Measurements from ENCODE around the gene OSBP2.
"Not testable (repeated sequence)": the region's sequence is repeated elsewhere in the genome, so short reads cannot be mapped to it uniquely, and the experiment has no call there.

The OSBP2 gene

DNA sequence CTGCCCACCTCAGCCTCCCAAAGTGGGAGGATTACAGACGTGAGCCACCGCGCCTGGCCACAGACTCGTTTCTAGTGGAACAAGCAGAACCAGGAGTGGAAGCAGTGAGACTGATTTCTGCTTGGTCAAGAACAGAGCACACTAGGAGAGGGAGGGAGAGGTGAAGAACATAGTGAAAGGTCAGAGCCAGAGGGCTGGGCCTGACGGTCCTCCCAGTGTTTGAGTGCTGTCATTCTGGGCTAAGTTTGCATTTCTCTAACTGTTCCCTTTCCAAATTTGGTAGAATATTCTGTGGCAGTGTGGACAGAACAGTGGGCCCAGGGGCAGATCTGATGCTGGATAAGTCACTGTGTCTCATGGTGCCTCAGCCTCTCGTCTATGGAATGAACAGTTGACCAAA lies 55.2 kb downstream of the OSBP2 start:
- Mint-ChIP-seq H3K9me3 (peaks cover 6% of the 10 kb centered on the region in 2 donors), H3K27ac (no peak overlapping the region), H3K4me3 (no peak overlapping the region), H3K4me1 (peaks cover 2 to 6% of the 10 kb centered on the region in 2 donors), H3K27me3 (peaks cover 8 to 10% of the 10 kb centered on the region in 2 donors), H3K36me3 (peaks cover 0 to 6% of the 10 kb centered on the region in 2 donors)
- ATAC-seq (replicated peaks) = no peak
- no peak for DNase-seq

DNA sequence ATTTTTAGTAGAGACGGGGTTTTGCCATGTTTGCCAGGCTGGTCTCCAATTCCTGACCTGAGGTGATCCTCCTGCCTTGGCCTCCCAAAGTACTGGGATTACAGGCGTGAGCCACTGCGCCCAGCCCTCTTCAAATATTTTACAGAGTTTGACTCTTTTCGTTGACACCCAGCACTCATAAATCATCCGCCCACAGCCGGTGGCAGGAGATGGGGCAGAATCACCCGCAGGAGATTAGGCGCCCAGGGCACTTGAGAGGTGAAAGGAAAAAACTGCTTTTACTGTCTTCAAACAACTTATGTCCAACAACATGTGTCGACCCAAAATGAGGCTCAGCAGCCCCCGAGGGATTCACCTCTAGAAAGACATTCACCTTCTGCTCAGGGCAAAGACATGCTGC lies 56.9 kb downstream of the OSBP2 start:
- H3K36me3 Mint-ChIP-seq = peaks cover 0 to 6% of the 10 kb centered on the region in 2 donors
- H3K4me3 Mint-ChIP-seq = no peak overlapping the region
- no peak for DNase-seq
- peaks cover 10 to 14% of the 10 kb centered on the region in 2 donors for H3K27me3 Mint-ChIP-seq
- no peak for ATAC-seq (replicated peaks)
- peaks cover 6% of the 10 kb centered on the region in 2 donors for H3K9me3 Mint-ChIP-seq
- H3K27ac Mint-ChIP-seq = no peak overlapping the region
- H3K4me1 Mint-ChIP-seq = no peaks in the 10 kb centered on the region

DNA sequence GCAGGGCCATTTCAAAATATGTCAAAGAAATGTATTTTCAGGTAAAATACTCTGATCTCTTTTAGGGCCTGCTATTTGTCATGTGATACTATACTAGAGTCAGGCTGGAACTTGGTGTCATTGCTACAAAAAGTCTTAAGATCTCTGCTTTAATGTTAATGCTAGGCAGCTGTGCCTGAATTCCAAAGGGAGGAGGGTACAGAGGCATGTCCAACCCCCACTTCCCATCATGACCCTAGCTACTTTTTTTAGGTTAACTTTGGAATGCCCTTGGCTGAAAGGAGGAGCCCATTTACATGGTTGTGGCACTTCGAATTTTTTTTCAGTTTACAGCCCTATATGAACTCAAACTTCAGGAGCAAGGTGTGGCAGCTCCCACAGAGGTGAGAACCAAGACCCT lies 58.1 kb downstream of the OSBP2 start:
- H3K27ac Mint-ChIP-seq = no peak overlapping the region
- H3K9me3 Mint-ChIP-seq = peaks cover 6% of the 10 kb centered on the region in 2 donors
- no peaks in the 10 kb centered on the region for H3K4me1 Mint-ChIP-seq
- H3K4me3 Mint-ChIP-seq = no peak overlapping the region
- H3K27me3 Mint-ChIP-seq = peaks cover 17 to 18% of the 10 kb centered on the region in 2 donors
- H3K36me3 Mint-ChIP-seq = peaks cover 0 to 6% of the 10 kb centered on the region in 2 donors
- DNase-seq = no peak
- no peak for ATAC-seq (replicated peaks)

DNA sequence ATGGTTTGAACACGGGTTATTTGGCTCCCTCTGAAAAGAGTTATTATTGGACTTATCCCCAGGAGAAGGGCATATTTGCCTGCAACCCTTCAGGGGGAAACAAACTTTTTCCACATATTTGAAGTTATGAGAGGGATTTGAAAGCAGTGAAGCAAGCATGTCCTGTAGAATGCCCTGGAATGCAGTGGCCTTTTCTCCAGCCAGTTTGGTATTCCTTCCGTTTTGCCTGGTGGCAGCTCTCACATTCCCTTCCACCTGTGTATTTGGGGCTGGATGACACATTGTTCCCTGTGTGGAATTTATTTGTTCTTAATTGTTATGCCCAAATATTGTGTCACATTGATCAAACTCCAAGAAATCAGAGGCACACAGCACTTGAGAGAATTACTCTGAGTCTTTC lies 59.0 kb downstream of the OSBP2 start:
- DNase-seq = no peak

DNA sequence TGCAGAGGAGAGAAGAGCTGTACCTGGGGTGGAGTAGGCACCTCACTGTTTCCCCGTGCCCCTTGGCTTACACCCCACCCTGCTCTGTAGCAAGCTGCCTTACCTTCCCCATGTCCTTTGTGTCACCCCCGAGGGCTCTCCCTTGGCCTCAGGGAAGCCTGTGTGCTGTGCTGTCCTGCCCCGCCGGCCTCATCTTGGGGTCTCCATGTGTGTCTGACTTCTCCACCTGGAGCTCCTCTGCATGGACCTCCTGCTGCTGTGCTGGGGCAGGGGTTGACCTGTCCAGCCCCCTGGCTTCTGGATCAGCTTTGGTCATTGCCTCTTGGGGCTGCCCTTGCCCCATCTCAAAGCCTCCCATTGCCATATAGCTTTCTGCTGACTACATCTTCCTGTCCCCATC lies 59.8 kb downstream of the OSBP2 start:
- H3K27ac Mint-ChIP-seq = no peak overlapping the region
- H3K9me3 Mint-ChIP-seq = peaks cover 6% of the 10 kb centered on the region in 2 donors

More for the DNA sequence above, 59.0 kb downstream of the OSBP2 start:
- H3K4me1 Mint-ChIP-seq = no peaks in the 10 kb centered on the region
- no peak overlapping the region for H3K27ac Mint-ChIP-seq
- H3K27me3 Mint-ChIP-seq = peaks cover 20 to 21% of the 10 kb centered on the region in 2 donors
- H3K9me3 Mint-ChIP-seq = peaks cover 6% of the 10 kb centered on the region in 2 donors
- no peak for ATAC-seq (replicated peaks)
- peaks cover 0 to 6% of the 10 kb centered on the region in 2 donors for H3K36me3 Mint-ChIP-seq
- no peak overlapping the region for H3K4me3 Mint-ChIP-seq

DNA sequence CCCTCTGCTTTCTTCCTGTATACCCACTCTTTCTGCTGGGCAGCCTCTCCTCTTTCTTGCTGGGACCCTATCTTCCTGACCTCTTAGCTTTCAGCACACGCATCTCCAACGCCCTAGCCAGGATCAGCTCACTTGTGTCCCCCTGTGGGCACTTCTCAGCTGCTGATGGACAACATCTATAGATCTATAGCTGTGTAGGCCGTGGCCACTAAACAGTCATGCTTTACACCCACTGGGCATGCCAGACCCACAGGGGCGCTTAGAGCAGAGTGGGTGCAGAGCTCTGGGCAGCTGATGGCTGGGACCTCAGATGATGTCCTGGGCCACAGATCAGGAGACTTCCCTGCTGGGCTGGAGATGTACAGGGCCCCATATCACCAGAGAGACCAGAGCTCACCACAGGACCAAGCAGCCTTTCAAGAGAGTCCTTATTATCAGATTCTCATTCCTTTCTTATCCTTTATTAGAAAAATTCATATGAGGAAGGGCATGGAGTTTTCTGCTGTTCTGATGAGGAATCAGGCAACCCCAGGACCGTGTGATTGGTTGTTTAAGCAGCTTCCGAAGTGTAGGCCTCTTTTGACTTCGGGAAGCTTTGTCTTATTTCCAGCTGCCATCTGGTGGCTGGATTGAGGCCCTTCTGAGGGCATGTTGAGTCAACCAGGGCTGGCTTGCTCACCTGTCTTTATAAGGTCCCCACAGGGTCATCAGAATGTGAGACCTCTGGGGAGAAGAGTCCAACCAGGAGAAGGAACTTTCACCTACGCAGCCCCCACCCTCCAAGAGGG lies 60.5 kb downstream of the OSBP2 start:
- H3K4me3 Mint-ChIP-seq = no peak overlapping the region
- peaks cover 0 to 6% of the 10 kb centered on the region in 2 donors for H3K36me3 Mint-ChIP-seq
- no peaks in the 10 kb centered on the region for H3K4me1 Mint-ChIP-seq
- H3K27me3 Mint-ChIP-seq = peaks cover 20 to 21% of the 10 kb centered on the region in 2 donors
- peak; percentile 17 for DNase-seq
- peaks cover 6% of the 10 kb centered on the region in 2 donors for H3K9me3 Mint-ChIP-seq
- H3K27ac Mint-ChIP-seq = no peak overlapping the region
- peak; percentile 81 to 84 for ATAC-seq (replicated peaks)

More for the DNA sequence above, 59.8 kb downstream of the OSBP2 start:
- no peak overlapping the region for H3K4me3 Mint-ChIP-seq
- peaks cover 0 to 6% of the 10 kb centered on the region in 2 donors for H3K36me3 Mint-ChIP-seq
- no peaks in the 10 kb centered on the region for H3K4me1 Mint-ChIP-seq
- DNase-seq = no peak
- no peak for ATAC-seq (replicated peaks)
- peaks cover 20 to 21% of the 10 kb centered on the region in 2 donors for H3K27me3 Mint-ChIP-seq

DNA sequence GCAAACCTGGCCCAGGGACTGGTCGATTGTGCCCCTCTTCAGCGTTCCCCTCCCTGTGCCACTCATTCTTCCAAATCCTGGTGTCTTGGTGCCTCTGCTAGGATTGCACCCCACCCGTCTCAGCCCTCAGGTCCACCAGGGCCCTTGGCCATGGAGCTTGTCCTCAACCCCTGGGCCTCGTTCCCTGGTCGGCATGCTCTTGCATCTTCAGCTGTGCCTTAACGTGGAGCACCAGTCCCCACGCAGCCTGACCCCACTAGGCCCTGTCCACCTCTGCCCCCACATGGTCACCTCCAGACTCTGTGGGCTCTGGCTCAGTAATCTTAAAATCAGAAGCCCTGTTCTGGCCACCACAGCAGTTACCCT lies 61.1 kb downstream of the OSBP2 start:
- Mint-ChIP-seq H3K36me3 (peaks cover 0 to 6% of the 10 kb centered on the region in 2 donors), H3K4me3 (no peak overlapping the region), H3K27me3 (peaks cover 20 to 21% of the 10 kb centered on the region in 2 donors), H3K9me3 (peaks cover 6% of the 10 kb centered on the region in 2 donors), H3K4me1 (no peaks in the 10 kb centered on the region), H3K27ac (no peak overlapping the region)
- no peak for ATAC-seq (replicated peaks)
- DNase-seq = no peak

DNA sequence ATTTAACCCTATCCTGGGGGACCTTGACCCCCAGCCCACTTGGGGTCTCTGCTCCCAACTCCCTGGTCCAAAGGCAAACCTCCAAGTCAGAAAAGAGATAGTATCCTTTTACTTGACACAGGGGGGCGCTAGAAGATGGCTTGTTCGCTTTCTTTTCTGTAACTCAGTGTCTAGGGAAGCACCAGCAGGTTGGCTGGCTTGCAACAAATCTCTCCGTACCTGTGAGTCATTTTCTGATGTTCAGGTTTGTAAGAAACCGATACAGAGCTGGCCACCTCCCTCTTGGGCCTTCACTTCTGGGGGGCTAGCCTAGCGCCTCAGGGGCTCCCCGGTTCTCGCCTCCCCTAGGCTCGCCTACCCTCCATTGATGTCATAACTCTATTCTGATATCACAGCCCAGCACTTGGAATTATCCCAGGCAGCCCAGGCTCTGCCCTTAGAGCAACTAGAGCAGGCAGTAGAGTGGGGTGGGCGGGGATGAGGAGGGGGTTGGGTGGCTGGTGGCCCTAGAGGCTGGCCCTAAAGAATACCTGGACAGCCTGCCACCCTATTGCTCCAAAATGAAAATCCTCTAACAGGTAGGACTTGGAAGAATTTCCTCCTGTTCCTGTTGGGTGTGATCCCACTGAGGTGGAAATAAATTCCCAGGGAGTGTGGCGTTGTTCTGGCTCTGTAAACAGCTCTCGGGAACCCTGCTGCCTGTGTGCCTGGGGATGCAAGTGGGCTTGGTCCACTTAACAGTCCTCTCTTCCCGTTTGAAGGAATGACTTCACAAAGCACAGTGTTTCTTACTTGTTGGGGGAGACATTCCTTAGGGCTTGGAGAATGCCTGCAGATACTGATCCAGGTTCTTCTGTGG lies 69.4 kb downstream of the OSBP2 start:
- Mint-ChIP-seq H3K36me3 (no peaks in the 10 kb centered on the region), H3K4me1 (no peaks in the 10 kb centered on the region), H3K9me3 (no peaks in the 10 kb centered on the region), H3K27ac (no peak overlapping the region), H3K4me3 (no peak overlapping the region), H3K27me3 (peaks cover 4 to 13% of the 10 kb centered on the region in 2 donors)
- peak; percentile 79 to 82 for ATAC-seq (replicated peaks)
- peak; percentile 13 for DNase-seq

DNA sequence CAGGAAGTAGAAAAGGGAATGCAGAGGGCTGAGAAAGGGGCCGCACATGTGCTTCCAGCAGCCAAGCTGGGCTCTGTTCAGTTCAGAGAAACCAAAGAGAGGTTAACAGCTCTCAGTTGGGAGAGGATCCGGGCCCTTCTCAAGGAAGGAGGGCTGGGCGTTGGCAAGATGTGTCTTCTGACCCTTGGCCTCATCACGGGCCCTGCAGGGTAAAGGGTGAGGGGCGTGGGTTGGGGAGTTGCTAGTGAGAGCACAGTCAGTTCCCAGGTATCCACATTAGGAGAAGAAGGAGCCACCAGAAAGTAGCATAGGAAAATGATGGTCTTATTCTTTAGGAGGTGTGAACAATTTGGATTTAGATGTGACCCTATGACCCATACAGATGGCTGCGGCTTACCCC lies 73.0 kb downstream of the OSBP2 start:
- DNase-seq (no peak), ATAC-seq (replicated peaks) (no peak)
- Mint-ChIP-seq H3K36me3 (no peaks in the 10 kb centered on the region), H3K27ac (peak overlapping the region; percentile 53), H3K9me3 (no peaks in the 10 kb centered on the region), H3K27me3 (peaks cover under 1 to 8% of the 10 kb centered on the region in 2 donors), H3K4me3 (no peak overlapping the region), H3K4me1 (no peaks in the 10 kb centered on the region)

DNA sequence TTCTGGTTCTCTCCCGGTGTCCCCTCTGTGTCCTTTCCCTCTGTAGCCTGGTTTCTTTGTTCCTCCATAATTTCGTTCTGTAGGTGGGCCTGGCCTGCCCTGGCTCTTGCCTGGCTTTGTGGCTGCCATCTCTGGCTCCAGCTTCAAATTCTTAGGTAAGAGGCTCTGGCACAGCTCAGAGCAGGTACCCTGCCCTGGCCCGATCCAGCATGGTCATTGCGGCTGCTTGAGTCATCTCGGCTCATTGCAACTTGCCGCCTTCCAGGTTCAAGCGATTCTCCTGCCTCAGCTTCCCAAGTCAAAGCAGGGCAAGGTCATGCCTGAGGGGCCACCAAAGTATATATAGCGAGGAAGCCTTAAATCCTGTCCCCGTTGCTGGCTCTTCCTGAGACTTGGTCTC lies 76.0 kb downstream of the OSBP2 start:
- ATAC-seq (replicated peaks) (no peak), DNase-seq (no peak)
- H3K4me3 Mint-ChIP-seq = no peak overlapping the region
- H3K27ac Mint-ChIP-seq = no peak overlapping the region
- H3K27me3 Mint-ChIP-seq = no peaks in the 10 kb centered on the region
- no peaks in the 10 kb centered on the region for H3K36me3 Mint-ChIP-seq
- H3K9me3 Mint-ChIP-seq = no peaks in the 10 kb centered on the region
- H3K4me1 Mint-ChIP-seq = no peaks in the 10 kb centered on the region

DNA sequence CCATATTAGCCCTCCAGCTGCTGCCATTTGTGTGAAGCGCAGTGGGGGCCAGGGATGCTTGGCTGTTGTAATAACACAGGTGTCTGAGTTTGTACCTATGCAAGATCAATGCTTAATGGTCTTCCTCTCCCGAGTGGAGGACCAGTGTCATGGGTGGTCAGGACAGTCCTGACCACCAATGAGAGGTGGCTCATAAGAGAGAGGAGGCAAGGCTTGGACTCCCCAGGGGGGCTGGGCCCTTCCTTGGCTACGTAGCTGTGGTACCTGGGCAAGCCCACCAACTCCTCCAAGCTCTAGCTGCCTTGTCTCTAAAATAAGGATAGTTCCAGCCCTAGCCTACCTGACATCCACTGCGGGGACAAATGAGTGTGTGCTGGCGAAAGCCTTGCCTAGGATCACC lies 79.2 kb downstream of the OSBP2 start:
- no peak overlapping the region for H3K27ac Mint-ChIP-seq
- ATAC-seq (replicated peaks) = no peak

DNA sequence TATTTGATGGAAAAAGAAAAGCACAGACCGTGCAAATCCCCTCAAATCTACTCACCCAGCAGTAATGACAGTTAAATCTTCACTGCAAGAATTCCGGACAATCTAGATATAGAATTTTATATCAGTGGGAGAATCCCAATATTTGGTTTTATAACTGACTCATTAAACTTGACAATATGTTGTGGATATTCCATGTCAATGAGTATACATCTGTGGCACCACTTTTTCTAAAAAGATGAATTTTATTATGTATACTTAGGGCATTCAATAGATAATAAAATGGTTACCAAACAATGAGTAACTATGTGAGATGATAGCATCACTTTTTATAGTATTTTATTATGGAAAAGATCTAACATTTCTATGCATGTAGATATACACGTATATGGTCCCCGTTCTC lies 79.9 kb downstream of the OSBP2 start:
- Mint-ChIP-seq H3K27ac (no peak overlapping the region), H3K27me3 (no peaks in the 10 kb centered on the region), H3K36me3 (no peaks in the 10 kb centered on the region), H3K4me1 (no peaks in the 10 kb centered on the region), H3K9me3 (no peaks in the 10 kb centered on the region), H3K4me3 (no peak overlapping the region)
- ATAC-seq (replicated peaks) (no peak), DNase-seq (no peak)

More for the DNA sequence above, 79.2 kb downstream of the OSBP2 start:
- Mint-ChIP-seq H3K4me1 (no peaks in the 10 kb centered on the region), H3K9me3 (no peaks in the 10 kb centered on the region), H3K27me3 (no peaks in the 10 kb centered on the region), H3K4me3 (no peak overlapping the region), H3K36me3 (no peaks in the 10 kb centered on the region)
- no peak for DNase-seq

DNA sequence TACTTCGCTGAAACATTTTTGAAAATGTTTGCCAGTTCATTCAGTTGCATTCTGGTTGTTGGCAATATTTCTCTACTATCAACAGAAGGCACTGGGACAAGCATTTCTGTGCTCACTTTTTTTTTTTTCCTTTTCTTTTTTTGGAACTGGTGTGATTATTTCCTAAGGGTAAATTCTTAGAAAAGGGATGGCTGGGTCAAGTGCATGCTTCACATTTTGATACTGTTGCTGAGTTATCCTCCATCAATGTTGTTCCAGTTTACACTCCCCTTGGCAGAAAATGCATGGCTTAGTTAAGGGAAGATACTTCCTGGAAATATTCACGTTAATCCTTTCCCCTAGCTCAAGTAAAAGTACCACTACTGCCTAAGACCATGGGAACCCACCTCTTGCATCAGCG lies 81.8 kb downstream of the OSBP2 start:
- Mint-ChIP-seq H3K36me3 (no peaks in the 10 kb centered on the region), H3K27me3 (peaks cover 5 to 10% of the 10 kb centered on the region in 2 donors), H3K27ac (no peak overlapping the region), H3K9me3 (no peaks in the 10 kb centered on the region), H3K4me3 (no peak overlapping the region), H3K4me1 (peaks cover 0 to 3% of the 10 kb centered on the region in 2 donors)
- ATAC-seq (replicated peaks) (no peak), DNase-seq (no peak)

DNA sequence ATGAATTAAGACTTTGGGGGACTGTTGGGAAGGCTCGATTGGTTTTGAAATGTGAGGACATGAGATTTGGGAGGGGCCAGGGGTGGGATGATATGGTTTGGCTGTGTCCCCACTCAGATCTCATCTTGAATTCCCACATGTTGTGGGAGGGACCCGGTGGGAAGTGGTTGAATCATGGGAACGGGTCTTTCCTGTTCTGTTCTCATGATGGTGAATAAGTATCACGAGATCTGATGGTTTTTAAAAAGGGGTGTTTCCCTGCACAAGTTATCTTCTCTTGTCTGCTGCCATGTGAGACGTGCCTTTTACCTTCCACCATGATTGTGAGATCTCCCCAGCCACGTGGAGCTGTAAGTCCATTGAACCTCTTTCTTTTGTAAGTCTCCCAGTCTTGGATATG lies 82.5 kb downstream of the OSBP2 start:
- H3K36me3 Mint-ChIP-seq; H3K4me1 Mint-ChIP-seq; H3K9me3 Mint-ChIP-seq; DNase-seq; H3K27ac Mint-ChIP-seq; ATAC-seq (replicated peaks); H3K4me3 Mint-ChIP-seq: not testable (repeated sequence)
- peaks cover 7 to 13% of the 10 kb centered on the region in 2 donors for H3K27me3 Mint-ChIP-seq
